Ovary (tissue), 9 donors: ENCODE data around the gene AGPS. TPM values are rescaled to one million over a fixed set of nuclear protein-coding genes. Genes with fewer than 3 reads are reported as not detected.
"Not testable (repeated sequence)": the region's sequence is repeated elsewhere in the genome, so short reads cannot be mapped to it uniquely, and the experiment has no call there.

ENCODE experiments used
- DNase-seq, 5 donors: peaks; one replicate each; pipeline ENCODE4 v3.0.0-alpha.2; 2019 to 2020
- H3K27ac ChIP-seq, 2 donors: fragments of 200-600 bp; one replicate each; pipeline versions ENCODE4 v1.5.1 to v1.8.0; 2019 to 2022
- H3K27me3 ChIP-seq: fragments of 200-600 bp; one replicate; pipeline ENCODE4 v1.8.0; 2022
- H3K36me3 ChIP-seq: fragments of 200-600 bp; sonication (generic); one replicate; pipeline ENCODE4 v1.5.1; 2019
- H3K4me1 ChIP-seq: one replicate; pipeline ENCODE4 v1.8.1; 2013; ENCODE audit warnings: mild to moderate bottlenecking, moderate library complexity; ENCODE audit not compliant: insufficient read depth
- H3K4me3 ChIP-seq: fragments of 200-600 bp; sonication (generic); one replicate; pipeline ENCODE4 v1.5.1; 2017
- H3K9me3 ChIP-seq, 2 donors: fragments of 200-600 bp in 1 of 2; sonication (generic) in 1 of 2; one replicate each; pipeline versions ENCODE4 v1.5.1 to v1.8.1; 2013 to 2019; ENCODE audit warnings: mild to moderate bottlenecking in 1 of 2, moderate library complexity in 1 of 2
- EP300 ChIP-seq: sonication (generic); formaldehyde crosslinking; IDR thresholded peaks from one replicate; pipeline ENCODE4 v1.6.1; 2017; ENCODE audit warnings: antibody characterized with exemption
- POLR2A ChIP-seq: fragments of 450-650 bp; IDR thresholded peaks from one replicate; pipeline ENCODE4 v1.6.1; 2017; ENCODE audit warnings: antibody characterized with exemption, mild to moderate bottlenecking, moderate library complexity
- WGBS, 3 donors: extraction: QIAGEN DNeasy Blood & Tissue Kit in 1 of 3; methylation state at CpG; one replicate each; pipeline versions ENCODE4 v1.1.5 to v1.1.7; 2013 to 2017; 5-methylcytosine and 5-hydroxymethylcytosine counted together
- intact Hi-C, 4 donors: fragments of 100-400 bp; cut with DNase I; formaldehyde crosslinking; loops; one replicate each; pipeline versions ENCODE4 v1.11.0 to v1.15.1; 2022 to 2023
- polyA plus RNA-seq, 2 donors: library from polyadenylated mRNA; stranded (reverse); fragments of 200-250 nt in 1 of 2; fragments of 350-450 nt in 1 of 2; fragmentation: Illumina TruSeq in 1 of 2; extraction: RNeasy Lipid Tissue Mini Kit (QIAGEN cat#74804) in 1 of 2; gene quantifications; one replicate each; pipeline ENCODE4 v1.2.3, GENCODE V29; 2013 to 2014
- total RNA-seq, 7 donors: library from RNA; depleted of rRNA in 2 of 7; stranded (reverse); fragments of >200 nt in 2 of 7; fragmentation: NEBNext Ultra II Directional in 3 of 7; extraction: Animal tissue kit (Norgen Biotek cat#: 25700) in 3 of 7; gene quantifications; one replicate each; pipeline versions ENCODE4 v1.1.0 to v1.2.4, GENCODE V29; 2016 to 2023
- TF ChIP-seq, protein P1 (sequence below), 3 donors: fragments of 450-650 bp in 2 of 3; fragments of 200-600 bp in 1 of 3; IDR thresholded peaks; one replicate each; pipeline versions ENCODE4 v1.5.1 to v1.8.0; 2016 to 2022; ENCODE audit warnings: antibody characterized with exemption in 3 of 3, mild to moderate bottlenecking in 1 of 3
- donor health status: DM: no; HTN: no; CAD: no; lungs with moderate emphysema.
- donor health status: DM: no; HTN: no; CAD: no.
- donor health status: Bipolar disorder and iron deficiency.
- donor health status: DM: yes; HTN: yes; CAD: no.
- donor health status: DM: no; HTN: no; CAD: no.
- donor health status: DM: yes; HTN: yes; CAD: no.

Gene AGPS
- total and polyA plus RNA-seq, 9 donors, result 5.4 to 31.5 (median 21.3) TPM

DNA sequence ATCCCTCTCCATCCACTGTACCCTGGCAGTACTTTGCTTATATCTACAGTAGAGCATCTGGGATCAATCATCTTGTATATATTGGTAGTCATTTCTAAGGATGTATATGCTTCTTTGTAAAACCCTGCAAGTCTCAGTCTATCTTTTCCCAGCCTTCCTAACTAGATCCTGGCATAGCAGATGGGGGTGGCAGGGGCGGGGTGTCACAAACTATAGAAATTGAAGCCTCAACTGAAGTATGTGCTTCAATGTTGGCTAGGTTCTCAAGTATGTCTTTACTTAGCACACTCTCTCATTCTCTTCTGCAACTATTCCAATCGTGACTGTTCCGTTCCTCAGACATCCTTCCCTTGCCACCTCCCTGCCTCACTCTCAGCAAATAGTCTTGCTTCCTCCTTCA is 30.1 kb upstream of the AGPS start:
- intact Hi-C loops, result no loop called here
- TF ChIP-seq, protein P1, sequence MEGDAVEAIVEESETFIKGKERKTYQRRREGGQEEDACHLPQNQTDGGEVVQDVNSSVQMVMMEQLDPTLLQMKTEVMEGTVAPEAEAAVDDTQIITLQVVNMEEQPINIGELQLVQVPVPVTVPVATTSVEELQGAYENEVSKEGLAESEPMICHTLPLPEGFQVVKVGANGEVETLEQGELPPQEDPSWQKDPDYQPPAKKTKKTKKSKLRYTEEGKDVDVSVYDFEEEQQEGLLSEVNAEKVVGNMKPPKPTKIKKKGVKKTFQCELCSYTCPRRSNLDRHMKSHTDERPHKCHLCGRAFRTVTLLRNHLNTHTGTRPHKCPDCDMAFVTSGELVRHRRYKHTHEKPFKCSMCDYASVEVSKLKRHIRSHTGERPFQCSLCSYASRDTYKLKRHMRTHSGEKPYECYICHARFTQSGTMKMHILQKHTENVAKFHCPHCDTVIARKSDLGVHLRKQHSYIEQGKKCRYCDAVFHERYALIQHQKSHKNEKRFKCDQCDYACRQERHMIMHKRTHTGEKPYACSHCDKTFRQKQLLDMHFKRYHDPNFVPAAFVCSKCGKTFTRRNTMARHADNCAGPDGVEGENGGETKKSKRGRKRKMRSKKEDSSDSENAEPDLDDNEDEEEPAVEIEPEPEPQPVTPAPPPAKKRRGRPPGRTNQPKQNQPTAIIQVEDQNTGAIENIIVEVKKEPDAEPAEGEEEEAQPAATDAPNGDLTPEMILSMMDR (IDR thresholded peaks at IDR 0.05), result no peak
- TF ChIP-seq EP300 (no peak), POLR2A (no peak)
- DNase-seq, result no peak
- Histone ChIP-seq H3K9me3 (no peaks in the 10 kb centered on the region), H3K4me1 (peaks cover 4% of the 10 kb centered on the region), H3K4me3 (no peak overlapping the region), H3K27me3 (no peaks in the 10 kb centered on the region), H3K27ac (no peak overlapping the region), H3K36me3 (no peaks in the 10 kb centered on the region)
- 88 to 92% (median 90%) methylated on average over 3 of the region's 3 CpGs for WGBS, 3 donors

- intact Hi-C loops, result no loop called here
- H3K27ac ChIP-seq, result no peak overlapping the region
- H3K36me3 ChIP-seq, result no peaks in the 10 kb centered on the region
- H3K4me3 ChIP-seq, result no peak overlapping the region
- DNase-seq, result peak in 1 of 5 donors; percentile 57
- H3K27me3 ChIP-seq, result no peaks in the 10 kb centered on the region
- H3K4me1 ChIP-seq, result peaks cover 4% of the 10 kb centered on the region
- TF ChIP-seq, protein P1 (IDR thresholded peaks at IDR 0.05), result no peak
- TF ChIP-seq EP300 (no peak), POLR2A (no peak)
- 39 to 72% (median 60%) methylated on average over 7 of the region's 7 CpGs for WGBS, 3 donors
- H3K9me3 ChIP-seq, result no peaks in the 10 kb centered on the region
Measured at GRCh38 chr2:177363332-177363731, 29.2 kb upstream of the AGPS start.

DNA sequence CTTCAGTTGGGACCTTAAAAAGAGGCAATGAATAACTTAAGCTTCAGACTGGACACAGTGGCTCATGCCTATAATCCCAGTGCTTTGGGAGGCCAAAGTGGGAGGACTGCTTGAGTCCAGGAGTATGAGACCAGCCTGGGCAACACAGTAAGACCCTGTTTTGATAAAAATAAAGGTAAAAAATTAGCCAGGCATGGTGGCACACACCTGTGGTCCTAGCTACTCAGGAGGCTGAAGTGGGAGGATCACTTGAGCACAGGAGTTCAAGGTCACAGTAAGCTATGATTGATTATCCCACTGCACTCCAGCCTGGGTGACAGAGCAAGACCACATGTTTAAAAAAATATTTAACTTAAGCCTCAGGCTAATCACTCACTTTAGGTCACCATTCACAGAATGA is 26.8 kb upstream of the AGPS start:
- H3K9me3 ChIP-seq, intact Hi-C loops: not testable (repeated sequence)

DNA sequence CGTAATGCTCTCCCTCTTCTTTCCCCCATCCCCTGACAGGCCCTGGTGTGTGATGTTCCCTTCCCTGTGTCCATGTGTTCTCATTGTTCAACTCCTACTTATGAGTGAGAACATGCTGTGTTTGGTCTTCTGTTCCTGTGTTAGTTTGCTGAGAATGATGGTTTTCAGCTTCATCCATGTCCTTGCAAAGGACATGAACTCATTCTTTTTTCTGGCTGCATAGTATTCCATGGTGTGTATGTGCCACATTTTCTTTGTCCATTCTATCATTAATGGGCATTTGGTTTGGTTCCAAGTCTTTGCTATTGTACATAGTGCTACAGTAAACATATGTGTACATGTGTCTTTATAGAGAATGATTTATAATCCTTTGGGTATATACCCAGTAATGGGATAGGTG is 24.6 kb upstream of the AGPS start:
- WGBS, 3 donors, result 89 to 100% (median 97%) methylated on average over 1 of the region's 1 CpG
- intact Hi-C loops, H3K4me1 ChIP-seq, H3K36me3 ChIP-seq, H3K9me3 ChIP-seq, H3K4me3 ChIP-seq, DNase-seq, H3K27ac ChIP-seq, H3K27me3 ChIP-seq: not testable (repeated sequence)

More for the DNA sequence above, 26.8 kb upstream of the AGPS start:
- not testable (repeated sequence) for H3K4me3 ChIP-seq, H3K27me3 ChIP-seq, H3K4me1 ChIP-seq, H3K27ac ChIP-seq, H3K36me3 ChIP-seq, DNase-seq

DNA sequence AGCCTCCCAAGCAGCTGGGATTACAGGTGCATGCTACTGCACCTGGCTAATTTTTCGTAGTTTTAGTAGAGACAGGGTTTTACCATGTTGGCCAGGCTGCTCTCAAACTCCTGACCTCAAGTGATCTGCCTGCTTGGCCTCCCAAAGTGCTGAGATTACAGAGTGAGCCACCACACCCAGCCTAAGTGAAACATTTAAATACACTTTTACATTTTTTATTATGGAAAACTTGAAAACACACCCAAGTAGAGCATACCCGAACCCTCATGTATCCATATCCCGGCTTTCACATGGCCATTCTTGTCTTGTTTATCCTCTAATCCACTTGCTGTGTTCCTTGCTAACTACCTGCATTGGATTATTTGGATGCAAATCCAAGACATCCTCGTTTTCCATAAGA is 13.2 kb upstream of the AGPS start:
- H3K27me3 ChIP-seq, result no peaks in the 10 kb centered on the region
- no peak overlapping the region for H3K4me3 ChIP-seq
- intact Hi-C loops, result no loop called here
- no peaks in the 10 kb centered on the region for H3K4me1 ChIP-seq
- H3K9me3 ChIP-seq, result no peaks in the 10 kb centered on the region
- TF ChIP-seq POLR2A, result no peak
- no peak for TF ChIP-seq EP300
- no peaks in the 10 kb centered on the region for H3K36me3 ChIP-seq
- H3K27ac ChIP-seq, result no peak overlapping the region
- no peak for DNase-seq
- 83 to 95% (median 93%) methylated on average over 4 of the region's 4 CpGs for WGBS, 3 donors

GRCh38 chr2:177380181-177380580 is 12.4 kb upstream of the AGPS start:
- intact Hi-C loops, result no loop called here
- Histone ChIP-seq H3K27me3 (no peaks in the 10 kb centered on the region), H3K4me3 (no peak overlapping the region), H3K4me1 (no peaks in the 10 kb centered on the region), H3K36me3 (no peaks in the 10 kb centered on the region), H3K27ac (no peak overlapping the region), H3K9me3 (no peaks in the 10 kb centered on the region)
- no peak for DNase-seq
- TF ChIP-seq, protein P1 (IDR thresholded peaks at IDR 0.05), result no peak
- no peak for TF ChIP-seq POLR2A
- WGBS, 3 donors, result 80 to 83% (median 83%) methylated on average over 3 of the region's 3 CpGs
